ENCODE results near the gene KAZN. TPM values are rescaled to one million over a fixed set of nuclear protein-coding genes. Genes with fewer than 3 reads are reported as not detected.
A peak's percentile ranks its signal among the peaks of the same experiment; 100 is the strongest.

The KAZN gene
- total and polyA plus RNA-seq, 8 donors = 1.2 to 50.7 (median 6.8) TPM

DNA sequence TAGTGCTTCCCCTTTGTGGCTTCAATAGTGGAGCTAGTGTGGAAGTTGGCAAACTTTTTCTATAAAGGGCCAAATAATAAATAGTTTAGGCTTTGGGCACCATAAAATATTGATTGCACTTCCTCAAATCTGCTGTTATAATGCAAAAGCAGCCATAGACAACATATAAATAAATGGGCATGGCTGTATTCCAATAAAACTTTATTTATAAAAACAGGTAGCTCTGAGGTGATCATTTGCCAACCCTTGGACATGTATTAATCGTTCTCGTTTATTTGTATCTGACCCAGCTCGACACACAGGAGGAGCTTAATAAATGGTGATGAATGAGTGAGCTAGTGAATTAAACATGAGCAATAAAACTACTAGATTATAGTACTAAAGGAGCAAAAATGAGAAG is 13.3 kb downstream of the KAZN start:
- WGBS, 5 donors = 85 to 90% (median 87%) methylated on average over 3 of the region's 3 CpGs
- no peak for TF ChIP-seq POLR2A (IDR thresholded peaks at IDR 0.05)
- TF ChIP-seq, protein P1, sequence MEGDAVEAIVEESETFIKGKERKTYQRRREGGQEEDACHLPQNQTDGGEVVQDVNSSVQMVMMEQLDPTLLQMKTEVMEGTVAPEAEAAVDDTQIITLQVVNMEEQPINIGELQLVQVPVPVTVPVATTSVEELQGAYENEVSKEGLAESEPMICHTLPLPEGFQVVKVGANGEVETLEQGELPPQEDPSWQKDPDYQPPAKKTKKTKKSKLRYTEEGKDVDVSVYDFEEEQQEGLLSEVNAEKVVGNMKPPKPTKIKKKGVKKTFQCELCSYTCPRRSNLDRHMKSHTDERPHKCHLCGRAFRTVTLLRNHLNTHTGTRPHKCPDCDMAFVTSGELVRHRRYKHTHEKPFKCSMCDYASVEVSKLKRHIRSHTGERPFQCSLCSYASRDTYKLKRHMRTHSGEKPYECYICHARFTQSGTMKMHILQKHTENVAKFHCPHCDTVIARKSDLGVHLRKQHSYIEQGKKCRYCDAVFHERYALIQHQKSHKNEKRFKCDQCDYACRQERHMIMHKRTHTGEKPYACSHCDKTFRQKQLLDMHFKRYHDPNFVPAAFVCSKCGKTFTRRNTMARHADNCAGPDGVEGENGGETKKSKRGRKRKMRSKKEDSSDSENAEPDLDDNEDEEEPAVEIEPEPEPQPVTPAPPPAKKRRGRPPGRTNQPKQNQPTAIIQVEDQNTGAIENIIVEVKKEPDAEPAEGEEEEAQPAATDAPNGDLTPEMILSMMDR (IDR thresholded peaks at IDR 0.05) = no peak

DNA sequence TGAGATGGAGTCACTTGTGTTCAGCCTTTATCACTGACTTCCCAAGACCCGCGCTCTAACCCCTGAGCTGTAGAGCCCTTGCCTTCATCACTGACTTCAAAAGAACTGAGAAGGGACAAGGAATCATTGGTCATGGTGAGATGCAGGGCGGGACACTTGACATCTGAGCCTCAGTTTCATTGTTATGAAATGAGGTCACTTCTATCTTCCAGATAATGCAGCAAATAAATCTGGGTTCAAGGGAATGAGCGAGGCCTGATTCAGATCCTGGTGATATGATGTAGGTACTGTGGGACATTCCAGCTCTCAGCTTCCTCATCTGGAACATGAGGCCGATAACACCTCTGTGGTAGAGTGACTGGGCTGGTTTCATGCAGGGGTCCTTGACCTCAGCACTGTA is 13.8 kb downstream of the KAZN start:
- no peaks in the 10 kb centered on the region for H3K4me1 ChIP-seq
- no peak overlapping the region for H3K4me3 ChIP-seq
- no peak for TF ChIP-seq POLR2A (IDR thresholded peaks at IDR 0.05)
- TF ChIP-seq, protein P1 (IDR thresholded peaks at IDR 0.05) = no peak
- TF ChIP-seq POLR2AphosphoS5 (IDR thresholded peaks at IDR 0.05) = no peak
- no peak for TF ChIP-seq EP300 (IDR thresholded peaks at IDR 0.05)
- no peak overlapping the region for H3K27ac ChIP-seq
- no peaks in the 10 kb centered on the region for H3K27me3 ChIP-seq
- DNase-seq = no peak
- WGBS, 5 donors = 82 to 90% (median 86%) methylated on average over 5 of the region's 5 CpGs
- H3K9me3 ChIP-seq = no peaks in the 10 kb centered on the region
- intact Hi-C loops (cut with DNase I; ENCODE audit: low total_unique reads) = no loop called here
- H3K36me3 ChIP-seq = no peaks in the 10 kb centered on the region

More for the DNA sequence above, 13.3 kb downstream of the KAZN start:
- intact Hi-C loops (cut with DNase I; ENCODE audit: low total_unique reads) = no loop called here
- Histone ChIP-seq H3K4me3 (no peak overlapping the region), H3K9me3 (no peaks in the 10 kb centered on the region), H3K4me1 (no peaks in the 10 kb centered on the region), H3K27ac (no peak overlapping the region), H3K27me3 (no peaks in the 10 kb centered on the region), H3K36me3 (no peaks in the 10 kb centered on the region)
- DNase-seq = no peak

DNA sequence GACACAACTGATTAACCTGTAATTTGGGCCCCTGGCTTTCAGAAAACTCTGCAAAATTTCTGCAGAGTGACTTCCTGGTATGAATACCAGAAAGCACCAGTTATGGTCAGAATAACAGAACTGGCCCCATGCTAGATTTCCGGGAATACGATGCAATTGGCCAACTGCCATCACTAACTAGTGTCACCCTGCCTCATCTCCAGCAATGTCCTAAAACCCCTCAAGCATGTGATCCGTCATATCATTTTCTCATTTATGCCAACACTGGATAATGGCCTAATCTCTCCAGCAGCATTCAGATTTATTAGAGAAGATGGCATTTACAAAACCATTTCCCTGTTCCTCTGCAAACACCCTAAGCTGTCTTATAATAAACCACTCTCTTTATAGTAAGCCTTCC is 15.4 kb downstream of the KAZN start:
- TF ChIP-seq POLR2AphosphoS5 (IDR thresholded peaks at IDR 0.05) = no peak
- no peak for TF ChIP-seq EP300 (IDR thresholded peaks at IDR 0.05)
- TF ChIP-seq, protein P1 (IDR thresholded peaks at IDR 0.05) = no peak
- TF ChIP-seq POLR2A (IDR thresholded peaks at IDR 0.05) = no peak
- H3K9me3 ChIP-seq = peaks cover 0 to 11% (median 8%) of the 10 kb centered on the region in 4 donors
- H3K27ac ChIP-seq = no peak overlapping the region
- H3K36me3 ChIP-seq = no peaks in the 10 kb centered on the region
- H3K4me1 ChIP-seq = no peaks in the 10 kb centered on the region
- 49 to 79% (median 72%) methylated on average over 3 of the region's 3 CpGs for WGBS, 5 donors
- no peaks in the 10 kb centered on the region for H3K27me3 ChIP-seq
- peak in 1 of 2 donors; percentile 39 for DNase-seq
- no peak overlapping the region for H3K4me3 ChIP-seq
- intact Hi-C loops (cut with DNase I; ENCODE audit: low total_unique reads) = no loop called here

GRCh38 chr1:14614341-14614740 is 15.9 kb downstream of the KAZN start:
- no peak for DNase-seq
- 72 to 87% (median 81%) methylated on average over 6 of the region's 6 CpGs for WGBS, 5 donors

More at GRCh38 chr1:14614341-14614740, 15.9 kb downstream of the KAZN start:
- Histone ChIP-seq H3K27ac (no peak overlapping the region), H3K27me3 (no peaks in the 10 kb centered on the region), H3K9me3 (peaks cover 0 to 14% (median 8%) of the 10 kb centered on the region in 4 donors), H3K36me3 (no peaks in the 10 kb centered on the region), H3K4me1 (no peaks in the 10 kb centered on the region), H3K4me3 (no peak overlapping the region)
- intact Hi-C loops (cut with DNase I; ENCODE audit: low total_unique reads) = no loop called here
- TF ChIP-seq EP300 (IDR thresholded peaks at IDR 0.05) (no peak), POLR2AphosphoS5 (IDR thresholded peaks at IDR 0.05) (no peak), POLR2A (IDR thresholded peaks at IDR 0.05) (no peak)
- TF ChIP-seq, protein P1 (IDR thresholded peaks at IDR 0.05) = no peak
